Gastroesophageal sphincter (tissue), 3 donors: ENCODE data around the gene ELSPBP1.

ENCODE experiments used
- CTCF ChIP-seq, 4 experiments: fragments of 200-600 bp in 2 of 4; fragments of 450-650 bp in 2 of 4; sonication (generic) in 1 of 4; IDR thresholded peaks; one replicate each; pipeline ENCODE4 v1.5.1; 2017 to 2019; ENCODE audit warnings: antibody characterized with exemption in 4 of 4, mild to moderate bottlenecking in 2 of 4, moderate library complexity in 2 of 4
- POLR2A ChIP-seq, 2 donors: fragments of 450-650 bp; IDR thresholded peaks; one replicate each; pipeline ENCODE4 v1.6.1; 2017; ENCODE audit warnings: antibody characterized with exemption in 2 of 2, mild to moderate bottlenecking in 2 of 2, moderate library complexity in 1 of 2
- POLR2AphosphoS5 ChIP-seq: sonication (generic); formaldehyde crosslinking; IDR thresholded peaks from one replicate; pipeline ENCODE4 v1.6.1; 2017; ENCODE audit warnings: antibody characterized with exemption

GRCh38 chr19:48043675-48044258 lies 49.3 kb downstream of the ELSPBP1 start, which contains the start of gene CABP5:
- TF ChIP-seq CTCF (IDR thresholded peaks at IDR 0.05) (no peak), POLR2A (IDR thresholded peaks at IDR 0.05) (no peak), POLR2AphosphoS5 (no peak)
